Liver (tissue), 9 donors: ENCODE results near the gene JCAD. TPM values are rescaled to one million over a fixed set of nuclear protein-coding genes. Genes with fewer than 3 reads are reported as not detected.
A peak's percentile ranks its signal among the peaks of the same experiment; 100 is the strongest.

Experiments
- DNase-seq: peaks from one replicate; pipeline ENCODE4 v3.0.0-alpha.2; 2017; ENCODE audit warnings: low spot score
- H3K27ac ChIP-seq, 2 donors: one replicate each; pipeline ENCODE4 v1.7.0; 2013; ENCODE audit warnings: inconsistent platforms in 2 of 2, low read length in 2 of 2, control low read depth in 1 of 2, low read depth in 1 of 2, mild to moderate bottlenecking in 1 of 2
- H3K27me3 ChIP-seq, 4 donors: one replicate each; pipeline versions ENCODE4 v1.6.1 to v1.7.0; 2013; ENCODE audit warnings: low read length in 3 of 4, inconsistent platforms in 1 of 4, mild to moderate bottlenecking in 1 of 4, moderate library complexity in 1 of 4; ENCODE audit not compliant: control insufficient read depth in 4 of 4, insufficient read depth in 4 of 4
- H3K36me3 ChIP-seq, 4 donors: one replicate each; pipeline versions ENCODE4 v1.6.1 to v1.7.0; 2013; ENCODE audit warnings: low read length in 3 of 4, mild to moderate bottlenecking in 3 of 4, low read depth in 1 of 4, moderate library complexity in 1 of 4; ENCODE audit not compliant: control insufficient read depth in 4 of 4, insufficient read depth in 3 of 4
- H3K4me1 ChIP-seq, 4 donors: one replicate each; pipeline versions ENCODE4 v1.6.1 to v1.7.0; 2013; ENCODE audit warnings: low read length in 3 of 4, mild to moderate bottlenecking in 3 of 4, moderate library complexity in 1 of 4; ENCODE audit not compliant: control insufficient read depth in 4 of 4, insufficient read depth in 4 of 4
- H3K4me3 ChIP-seq, 3 donors: one replicate each; pipeline versions ENCODE4 v1.6.1 to v1.7.0; 2013; ENCODE audit warnings: low read length in 3 of 3, control low read depth in 1 of 3, low read depth in 1 of 3, mild to moderate bottlenecking in 1 of 3
- H3K9ac ChIP-seq, 2 donors: one replicate each; pipeline ENCODE4 v1.7.0; 2013; ENCODE audit warnings: low read length in 2 of 2, mild to moderate bottlenecking in 2 of 2, moderate library complexity in 2 of 2, control low read depth in 1 of 2, low read depth in 1 of 2
- H3K9me3 ChIP-seq, 4 donors: one replicate each; pipeline versions ENCODE4 v1.6.1 to v1.7.0; 2013; ENCODE audit warnings: low read length in 3 of 4; ENCODE audit not compliant: control insufficient read depth in 4 of 4
- EGR1 ChIP-seq, 2 donors: IDR thresholded peaks; 2 replicates each; pipeline ENCODE4 v1.6.1; 2016 to 2018; ENCODE audit warnings: antibody characterized with exemption in 2 of 2, low read depth in 2 of 2
- FOXA1 ChIP-seq: IDR thresholded peaks from 2 replicates; pipeline ENCODE4 v1.6.1; 2016; ENCODE audit warnings: antibody characterized with exemption
- FOXA2 ChIP-seq: IDR thresholded peaks from 2 replicates; pipeline ENCODE4 v1.6.1; 2016; ENCODE audit warnings: antibody characterized with exemption
- GABPA ChIP-seq, 2 donors: IDR thresholded peaks in 1 of 2; conservative IDR thresholded peaks in 1 of 2; 2 replicates each; pipeline ENCODE4 v1.6.1; 2016; ENCODE audit warnings: antibody characterized with exemption in 2 of 2, mild to moderate bottlenecking in 1 of 2, moderate library complexity in 1 of 2
- HNF4A ChIP-seq, 2 donors: conservative IDR thresholded peaks; 2 replicates each; pipeline ENCODE4 v1.6.1; 2016; ENCODE audit warnings: antibody characterized with exemption in 2 of 2, mild to moderate bottlenecking in 2 of 2
- HNF4G ChIP-seq: IDR thresholded peaks from 2 replicates; pipeline ENCODE4 v1.6.1; 2016; ENCODE audit warnings: antibody characterized with exemption
- JUND ChIP-seq, 2 donors: IDR thresholded peaks; 2 replicates each; pipeline ENCODE4 v1.6.1; 2016; ENCODE audit warnings: antibody characterized with exemption in 2 of 2
- NR2F2 ChIP-seq: IDR thresholded peaks from 2 replicates; pipeline ENCODE4 v1.6.1; 2016; ENCODE audit warnings: antibody characterized with exemption
- RAD21 ChIP-seq, 2 donors: IDR thresholded peaks; 2 replicates each; pipeline ENCODE4 v1.6.1; 2016; ENCODE audit warnings: antibody characterized with exemption in 2 of 2, mild to moderate bottlenecking in 2 of 2
- RXRA ChIP-seq, 2 donors: IDR thresholded peaks; 2 replicates each; pipeline ENCODE4 v1.6.1; 2017 to 2018; ENCODE audit warnings: antibody characterized with exemption in 2 of 2, mild to moderate bottlenecking in 1 of 2
- SP1 ChIP-seq: IDR thresholded peaks from 2 replicates; pipeline ENCODE4 v1.6.1; 2018; ENCODE audit warnings: antibody characterized with exemption, mild to moderate bottlenecking
- TAF1 ChIP-seq: conservative IDR thresholded peaks from 2 replicates; pipeline ENCODE4 v1.6.1; 2016; ENCODE audit warnings: antibody characterized with exemption, mild to moderate bottlenecking
- YY1 ChIP-seq: IDR thresholded peaks from 2 replicates; pipeline ENCODE4 v1.6.1; 2016; ENCODE audit warnings: antibody characterized with exemption, mild to moderate bottlenecking
- WGBS: extraction: QIAGEN DNeasy Blood & Tissue Kit; methylation state at CpG from one replicate; pipeline ENCODE4 v1.1.7; 2013; 5-methylcytosine and 5-hydroxymethylcytosine counted together
- polyA plus RNA-seq, 2 donors: library from polyadenylated mRNA; stranded (reverse) in 1 of 2; unstranded in 1 of 2; fragments of 200-250 nt in 1 of 2; fragments of >200 nt in 1 of 2; fragmentation: Nextera tagmentation in 1 of 2; extraction: Ambion mirVana in 1 of 2; gene quantifications; one replicate each; pipeline versions ENCODE4 v1.2.1 to v1.2.3, GENCODE V29; 2013 to 2015
- total RNA-seq, 2 donors: library from RNA; depleted of rRNA; stranded (reverse); fragments of >200 nt; gene quantifications; one replicate each; pipeline ENCODE4 v1.2.3, GENCODE V29; 2014
- TF ChIP-seq, protein P1 (sequence below): fragments of 150-350 bp; IDR thresholded peaks from 2 replicates; pipeline ENCODE4 v1.5.1; 2017; ENCODE audit warnings: improper control_type of control experiment, low read depth, low read length; ENCODE audit not compliant: missing input control
- TF ChIP-seq, protein P2 (sequence below): IDR thresholded peaks from 2 replicates; pipeline ENCODE4 v1.6.1; 2016; ENCODE audit warnings: antibody characterized with exemption
- TF ChIP-seq, protein P3 (sequence below): IDR thresholded peaks from 2 replicates; pipeline ENCODE4 v1.6.1; 2016; ENCODE audit warnings: antibody characterized with exemption, mild to moderate bottlenecking
- TF ChIP-seq, protein P4 (sequence below): IDR thresholded peaks from 2 replicates; pipeline ENCODE4 v1.6.1; 2016; ENCODE audit warnings: antibody characterized with exemption
- TF ChIP-seq, protein P5 (sequence below): IDR thresholded peaks from 2 replicates; pipeline ENCODE4 v1.6.1; 2016; ENCODE audit warnings: antibody characterized with exemption
- donor health status: healthy.
- donor health status: healthy.
- donor health status: healthy.
- donor health status: healthy.
- donor health status: healthy.

The JCAD gene
- total and polyA plus RNA-seq, 4 donors, result 0.77 to 3.2 (median 1.1) TPM

DNA sequence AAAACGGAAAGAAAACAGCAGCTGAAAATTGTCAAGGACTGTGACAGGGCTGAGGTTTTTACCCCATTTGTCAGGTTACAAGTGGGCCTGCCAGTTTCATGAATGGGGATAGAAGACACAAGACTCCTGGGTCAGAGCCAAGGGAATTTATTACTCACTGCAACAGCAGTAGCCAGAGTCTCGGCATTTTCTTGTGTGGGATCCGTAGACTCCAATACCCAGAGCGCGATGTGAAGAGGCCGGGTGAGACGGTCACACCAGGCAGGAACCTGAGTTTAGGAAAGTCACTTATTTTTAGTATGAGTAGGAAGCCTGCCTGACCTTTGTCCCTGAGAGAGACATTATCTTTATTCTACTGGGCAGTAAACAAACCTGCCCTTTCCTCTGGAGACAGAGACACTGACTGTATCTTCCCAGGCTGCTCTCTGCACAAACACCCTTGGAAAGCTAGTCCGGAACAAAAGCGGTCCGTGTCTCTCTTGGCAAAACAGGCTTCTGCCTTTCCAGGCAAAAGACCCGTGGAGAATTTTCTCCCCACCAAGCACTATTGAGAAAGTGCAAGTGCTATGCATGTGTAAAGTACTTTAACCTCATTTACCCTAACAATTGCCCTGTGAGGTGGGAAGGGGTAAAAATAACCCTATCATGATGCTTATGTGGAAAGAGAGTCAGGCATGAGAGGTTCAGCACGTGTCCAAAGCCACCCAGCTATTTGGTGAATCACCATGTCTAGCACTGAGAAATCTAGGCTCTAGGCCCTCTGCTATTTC, 58.4 kb downstream of the JCAD start:
- no peaks in the 10 kb centered on the region for H3K9me3 ChIP-seq
- peaks cover 7 to 42% (median 31%) of the 10 kb centered on the region in 4 donors for H3K4me1 ChIP-seq
- TF ChIP-seq NR2F2 (peak; percentile 95), SP1 (peak; percentile 91), GABPA (IDR thresholded peaks at IDR 0.05 in 1 of 2, conservative IDR thresholded peaks at IDR 0.05 in 1 of 2) (no peak), FOXA2 (peak; percentile 27), HNF4A (conservative IDR thresholded peaks at IDR 0.05) (peak; percentile 84 to 87), JUND (IDR thresholded peaks at IDR 0.05) (peak; percentile 84 to 92), RXRA (IDR thresholded peaks at IDR 0.05) (peak; percentile 85 to 92), YY1 (peak; percentile 52), TAF1 (peak; percentile 70), FOXA1 (no peak), RAD21 (IDR thresholded peaks at IDR 0.05) (peak in 1 of 2 donors; percentile 42), EGR1 (IDR thresholded peaks at IDR 0.05; ENCODE audit: low read depth in 2 of 2) (no peak), HNF4G (peak; percentile 43)
- TF ChIP-seq, protein P1, sequence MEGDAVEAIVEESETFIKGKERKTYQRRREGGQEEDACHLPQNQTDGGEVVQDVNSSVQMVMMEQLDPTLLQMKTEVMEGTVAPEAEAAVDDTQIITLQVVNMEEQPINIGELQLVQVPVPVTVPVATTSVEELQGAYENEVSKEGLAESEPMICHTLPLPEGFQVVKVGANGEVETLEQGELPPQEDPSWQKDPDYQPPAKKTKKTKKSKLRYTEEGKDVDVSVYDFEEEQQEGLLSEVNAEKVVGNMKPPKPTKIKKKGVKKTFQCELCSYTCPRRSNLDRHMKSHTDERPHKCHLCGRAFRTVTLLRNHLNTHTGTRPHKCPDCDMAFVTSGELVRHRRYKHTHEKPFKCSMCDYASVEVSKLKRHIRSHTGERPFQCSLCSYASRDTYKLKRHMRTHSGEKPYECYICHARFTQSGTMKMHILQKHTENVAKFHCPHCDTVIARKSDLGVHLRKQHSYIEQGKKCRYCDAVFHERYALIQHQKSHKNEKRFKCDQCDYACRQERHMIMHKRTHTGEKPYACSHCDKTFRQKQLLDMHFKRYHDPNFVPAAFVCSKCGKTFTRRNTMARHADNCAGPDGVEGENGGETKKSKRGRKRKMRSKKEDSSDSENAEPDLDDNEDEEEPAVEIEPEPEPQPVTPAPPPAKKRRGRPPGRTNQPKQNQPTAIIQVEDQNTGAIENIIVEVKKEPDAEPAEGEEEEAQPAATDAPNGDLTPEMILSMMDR, result no peak
- TF ChIP-seq, protein P2, sequence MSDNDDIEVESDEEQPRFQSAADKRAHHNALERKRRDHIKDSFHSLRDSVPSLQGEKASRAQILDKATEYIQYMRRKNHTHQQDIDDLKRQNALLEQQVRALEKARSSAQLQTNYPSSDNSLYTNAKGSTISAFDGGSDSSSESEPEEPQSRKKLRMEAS, result no peak
- TF ChIP-seq, protein P3, sequence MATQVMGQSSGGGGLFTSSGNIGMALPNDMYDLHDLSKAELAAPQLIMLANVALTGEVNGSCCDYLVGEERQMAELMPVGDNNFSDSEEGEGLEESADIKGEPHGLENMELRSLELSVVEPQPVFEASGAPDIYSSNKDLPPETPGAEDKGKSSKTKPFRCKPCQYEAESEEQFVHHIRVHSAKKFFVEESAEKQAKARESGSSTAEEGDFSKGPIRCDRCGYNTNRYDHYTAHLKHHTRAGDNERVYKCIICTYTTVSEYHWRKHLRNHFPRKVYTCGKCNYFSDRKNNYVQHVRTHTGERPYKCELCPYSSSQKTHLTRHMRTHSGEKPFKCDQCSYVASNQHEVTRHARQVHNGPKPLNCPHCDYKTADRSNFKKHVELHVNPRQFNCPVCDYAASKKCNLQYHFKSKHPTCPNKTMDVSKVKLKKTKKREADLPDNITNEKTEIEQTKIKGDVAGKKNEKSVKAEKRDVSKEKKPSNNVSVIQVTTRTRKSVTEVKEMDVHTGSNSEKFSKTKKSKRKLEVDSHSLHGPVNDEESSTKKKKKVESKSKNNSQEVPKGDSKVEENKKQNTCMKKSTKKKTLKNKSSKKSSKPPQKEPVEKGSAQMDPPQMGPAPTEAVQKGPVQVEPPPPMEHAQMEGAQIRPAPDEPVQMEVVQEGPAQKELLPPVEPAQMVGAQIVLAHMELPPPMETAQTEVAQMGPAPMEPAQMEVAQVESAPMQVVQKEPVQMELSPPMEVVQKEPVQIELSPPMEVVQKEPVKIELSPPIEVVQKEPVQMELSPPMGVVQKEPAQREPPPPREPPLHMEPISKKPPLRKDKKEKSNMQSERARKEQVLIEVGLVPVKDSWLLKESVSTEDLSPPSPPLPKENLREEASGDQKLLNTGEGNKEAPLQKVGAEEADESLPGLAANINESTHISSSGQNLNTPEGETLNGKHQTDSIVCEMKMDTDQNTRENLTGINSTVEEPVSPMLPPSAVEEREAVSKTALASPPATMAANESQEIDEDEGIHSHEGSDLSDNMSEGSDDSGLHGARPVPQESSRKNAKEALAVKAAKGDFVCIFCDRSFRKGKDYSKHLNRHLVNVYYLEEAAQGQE, result peak; percentile 90
- TF ChIP-seq, protein P4, sequence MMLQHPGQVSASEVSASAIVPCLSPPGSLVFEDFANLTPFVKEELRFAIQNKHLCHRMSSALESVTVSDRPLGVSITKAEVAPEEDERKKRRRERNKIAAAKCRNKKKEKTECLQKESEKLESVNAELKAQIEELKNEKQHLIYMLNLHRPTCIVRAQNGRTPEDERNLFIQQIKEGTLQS, result peak; percentile 62
- TF ChIP-seq, protein P5, sequence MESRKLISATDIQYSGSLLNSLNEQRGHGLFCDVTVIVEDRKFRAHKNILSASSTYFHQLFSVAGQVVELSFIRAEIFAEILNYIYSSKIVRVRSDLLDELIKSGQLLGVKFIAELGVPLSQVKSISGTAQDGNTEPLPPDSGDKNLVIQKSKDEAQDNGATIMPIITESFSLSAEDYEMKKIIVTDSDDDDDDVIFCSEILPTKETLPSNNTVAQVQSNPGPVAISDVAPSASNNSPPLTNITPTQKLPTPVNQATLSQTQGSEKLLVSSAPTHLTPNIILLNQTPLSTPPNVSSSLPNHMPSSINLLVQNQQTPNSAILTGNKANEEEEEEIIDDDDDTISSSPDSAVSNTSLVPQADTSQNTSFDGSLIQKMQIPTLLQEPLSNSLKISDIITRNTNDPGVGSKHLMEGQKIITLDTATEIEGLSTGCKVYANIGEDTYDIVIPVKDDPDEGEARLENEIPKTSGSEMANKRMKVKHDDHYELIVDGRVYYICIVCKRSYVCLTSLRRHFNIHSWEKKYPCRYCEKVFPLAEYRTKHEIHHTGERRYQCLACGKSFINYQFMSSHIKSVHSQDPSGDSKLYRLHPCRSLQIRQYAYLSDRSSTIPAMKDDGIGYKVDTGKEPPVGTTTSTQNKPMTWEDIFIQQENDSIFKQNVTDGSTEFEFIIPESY, result no peak
- no peaks in the 10 kb centered on the region for H3K36me3 ChIP-seq
- peak overlapping the region; percentile 46 to 74 (median 68) for H3K4me3 ChIP-seq
- no peak for DNase-seq
- 18% methylated on average over 12 of the region's 12 CpGs for WGBS
- H3K27ac ChIP-seq, result peak overlapping the region; percentile 70 to 81
- H3K9ac ChIP-seq, result peak overlapping the region; percentile 63 to 84
- H3K27me3 ChIP-seq, result no peaks in the 10 kb centered on the region
